Transverse colon (tissue), 4 donors: ENCODE data around the gene BTG2. TPM values are rescaled to one million over a fixed set of nuclear protein-coding genes. Genes with fewer than 3 reads are reported as not detected.

Source experiments
- DNase-seq: peaks from one replicate; pipeline ENCODE4 v3.0.0-alpha.2; 2019
- H3K27ac ChIP-seq, 4 donors: fragments of 200-600 bp; sonication (generic); 2 replicates each; pipeline ENCODE4 v1.5.1; 2016 to 2018; ENCODE audit warnings: inconsistent platforms in 4 of 4
- H3K27me3 ChIP-seq: fragments of 200-600 bp; sonication (generic); 2 replicates; pipeline ENCODE4 v1.5.1; 2017; ENCODE audit warnings: inconsistent platforms
- H3K36me3 ChIP-seq, 4 donors: fragments of 200-600 bp; sonication (generic); 2 replicates each; pipeline ENCODE4 v1.5.1; 2017 to 2019; ENCODE audit warnings: inconsistent platforms in 4 of 4
- H3K4me1 ChIP-seq, 4 donors: fragments of 200-600 bp; sonication (generic); 2 replicates each; pipeline ENCODE4 v1.5.1; 2017 to 2020; ENCODE audit warnings: inconsistent platforms in 4 of 4
- H3K4me3 ChIP-seq, 4 donors: fragments of 200-600 bp; sonication (generic); 1 replicate in 1 of 4; 2 replicates in 3 of 4; pipeline versions ENCODE4 v1.5.1 to v1.6.1; 2017 to 2019; ENCODE audit warnings: inconsistent platforms in 4 of 4
- H3K9me3 ChIP-seq, 2 donors: fragments of 200-600 bp; sonication (generic); 2 replicates each; pipeline ENCODE4 v1.5.1; 2017 to 2019; ENCODE audit warnings: inconsistent platforms in 2 of 2
- EP300 ChIP-seq: sonication (generic); formaldehyde crosslinking; IDR thresholded peaks from one replicate; pipeline ENCODE4 v1.6.1; 2017; ENCODE audit warnings: antibody characterized with exemption, low read depth
- POLR2A ChIP-seq: fragments of 450-650 bp; IDR thresholded peaks from one replicate; pipeline ENCODE4 v1.6.1; 2016; ENCODE audit warnings: antibody characterized with exemption, mild to moderate bottlenecking, moderate library complexity
- POLR2AphosphoS5 ChIP-seq, 3 donors: sonication (generic); formaldehyde crosslinking; IDR thresholded peaks; one replicate each; pipeline ENCODE4 v1.6.1; 2016; ENCODE audit warnings: antibody characterized with exemption in 3 of 3
- WGBS, 2 donors: methylation state at CpG; one replicate each; pipeline ENCODE4 v1.1.5; 2018; ENCODE audit warnings: low coverage in 1 of 2; 5-methylcytosine and 5-hydroxymethylcytosine counted together
- in situ Hi-C, 4 donors: fragments of 200-750 bp; cut with MboI; loops; one replicate each; pipeline versions ENCODE4 v1.15.0 to v1.15.1; 2017; ENCODE audit warnings: low sequenced_read_pairs in 3 of 4, low pct_ligation_motif_present in 1 of 4, low pct_unique_long_range_greater_than_20kb in 1 of 4
- intact Hi-C: fragments of 100-400 bp; cut with DNase I; formaldehyde crosslinking; loops from one replicate; pipeline ENCODE4 v1.15.1; 2023; ENCODE audit warnings: low total_unique reads
- total RNA-seq, 4 donors: library from RNA; depleted of rRNA; stranded (reverse); fragments of >200 nt; gene quantifications; one replicate each; pipeline ENCODE4 v1.1.0, GENCODE V29; 2016
- TF ChIP-seq, protein P1 (sequence below), 5 experiments: fragments of 200-600 bp in 3 of 5; fragments of 450-650 bp in 2 of 5; sonication (generic) in 3 of 5; IDR thresholded peaks; 1 replicate in 2 of 5; 2 replicates in 3 of 5; pipeline ENCODE4 v1.5.1; 2016 to 2017; ENCODE audit warnings: antibody characterized with exemption in 5 of 5, inconsistent platforms in 3 of 5, mild to moderate bottlenecking in 2 of 5, moderate library complexity in 1 of 5

BTG2 gene
- total RNA-seq, 4 donors from 2014 or later = 98.9 to 144 (median 142) TPM

- no peak for TF ChIP-seq POLR2A
- TF ChIP-seq POLR2AphosphoS5 (IDR thresholded peaks at IDR 0.05) = peak in 2 of 3 donors; percentile 1 to 7
- no peak for TF ChIP-seq EP300
- TF ChIP-seq, protein P1, sequence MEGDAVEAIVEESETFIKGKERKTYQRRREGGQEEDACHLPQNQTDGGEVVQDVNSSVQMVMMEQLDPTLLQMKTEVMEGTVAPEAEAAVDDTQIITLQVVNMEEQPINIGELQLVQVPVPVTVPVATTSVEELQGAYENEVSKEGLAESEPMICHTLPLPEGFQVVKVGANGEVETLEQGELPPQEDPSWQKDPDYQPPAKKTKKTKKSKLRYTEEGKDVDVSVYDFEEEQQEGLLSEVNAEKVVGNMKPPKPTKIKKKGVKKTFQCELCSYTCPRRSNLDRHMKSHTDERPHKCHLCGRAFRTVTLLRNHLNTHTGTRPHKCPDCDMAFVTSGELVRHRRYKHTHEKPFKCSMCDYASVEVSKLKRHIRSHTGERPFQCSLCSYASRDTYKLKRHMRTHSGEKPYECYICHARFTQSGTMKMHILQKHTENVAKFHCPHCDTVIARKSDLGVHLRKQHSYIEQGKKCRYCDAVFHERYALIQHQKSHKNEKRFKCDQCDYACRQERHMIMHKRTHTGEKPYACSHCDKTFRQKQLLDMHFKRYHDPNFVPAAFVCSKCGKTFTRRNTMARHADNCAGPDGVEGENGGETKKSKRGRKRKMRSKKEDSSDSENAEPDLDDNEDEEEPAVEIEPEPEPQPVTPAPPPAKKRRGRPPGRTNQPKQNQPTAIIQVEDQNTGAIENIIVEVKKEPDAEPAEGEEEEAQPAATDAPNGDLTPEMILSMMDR (IDR thresholded peaks at IDR 0.05) = no peak
- in situ Hi-C loops = no loop called here
- Histone ChIP-seq H3K36me3 (no peaks in the 10 kb centered on the region), H3K27ac (peak overlapping the region; percentile 95 to 99 (median 96)), H3K9me3 (no peaks in the 10 kb centered on the region), H3K4me1 (peaks cover 67 to 83% (median 76%) of the 10 kb centered on the region in 4 donors), H3K4me3 (peak overlapping the region in 1 of 4 donors; percentile 3), H3K27me3 (no peaks in the 10 kb centered on the region)
- DNase-seq = peak; percentile 77
- intact Hi-C loops = no loop called here
- 25 to 32% methylated on average over 10 to 13 of the region's 13 CpGs for WGBS, 2 donors
Measured at GRCh38 chr1:203325418-203326091, 20.2 kb downstream of the BTG2 start.

GRCh38 chr1:203326830-203327683 lies 21.7 kb downstream of the BTG2 start:
- TF ChIP-seq EP300 (no peak), POLR2A (peak; percentile 91), POLR2AphosphoS5 (IDR thresholded peaks at IDR 0.05) (peak; percentile 95 to 96 (median 96))
- TF ChIP-seq, protein P1 (IDR thresholded peaks at IDR 0.05) = no peak
- Histone ChIP-seq H3K9me3 (no peaks in the 10 kb centered on the region), H3K36me3 (no peaks in the 10 kb centered on the region), H3K4me3 (peak overlapping the region; percentile 39 to 60 (median 40)), H3K4me1 (peaks cover 52 to 68% (median 61%) of the 10 kb centered on the region in 4 donors), H3K27ac (peak overlapping the region; percentile 95 to 99 (median 96)), H3K27me3 (no peaks in the 10 kb centered on the region)
- peak; percentile 97 for DNase-seq
- in situ Hi-C loops = no loop called here
- intact Hi-C loops = no loop called here
- 0 to 3% methylated on average over 8 to 39 of the region's 49 CpGs for WGBS, 2 donors

DNA sequence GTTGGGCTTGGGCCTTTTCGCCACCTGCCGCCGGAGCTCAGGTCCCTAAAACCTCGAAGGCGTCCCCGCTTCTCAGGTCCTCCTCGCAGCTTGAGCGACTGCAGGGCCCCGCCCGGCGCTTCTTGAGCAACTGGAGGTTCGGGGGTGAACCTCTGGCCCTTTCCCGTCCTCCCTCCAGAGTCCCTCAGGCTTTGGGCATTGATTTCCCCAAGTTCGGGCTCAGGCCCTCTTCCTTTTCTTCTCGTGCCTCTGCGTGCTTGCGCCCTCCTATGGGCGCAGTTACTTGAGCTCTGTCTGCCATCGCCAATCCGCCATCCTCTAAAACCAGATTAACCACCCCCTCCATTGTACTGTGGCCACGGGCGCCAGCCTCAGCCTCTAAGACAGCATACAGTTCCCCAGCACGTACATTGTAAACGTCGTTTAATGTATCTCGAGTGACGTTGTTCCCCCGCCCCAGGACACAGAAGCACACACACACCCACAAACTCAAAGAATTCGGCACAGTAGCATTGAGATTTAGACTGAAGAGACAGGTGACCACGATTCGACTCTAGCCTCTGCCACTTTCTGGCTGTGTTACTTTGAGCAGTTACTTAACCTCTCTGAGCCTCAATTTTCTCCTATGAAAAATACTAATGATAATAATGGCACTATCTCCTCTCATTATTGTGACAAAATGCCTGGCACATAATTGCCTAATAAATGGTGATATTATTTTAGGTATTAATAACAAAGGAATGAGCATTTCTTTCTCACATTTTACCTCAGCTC lies 22.6 kb downstream of the BTG2 start:
- Histone ChIP-seq H3K27ac (peak overlapping the region; percentile 95 to 99 (median 96)), H3K4me1 (peaks cover 45 to 60% (median 54%) of the 10 kb centered on the region in 4 donors), H3K36me3 (no peaks in the 10 kb centered on the region), H3K4me3 (peak overlapping the region; percentile 39 to 60 (median 40)), H3K27me3 (no peaks in the 10 kb centered on the region), H3K9me3 (no peaks in the 10 kb centered on the region)
- no peak for TF ChIP-seq POLR2A
- no peak for TF ChIP-seq EP300
- TF ChIP-seq, protein P1 (IDR thresholded peaks at IDR 0.05) = peak in 4 of 5 experiments; percentile 12 to 53 (median 44)
- TF ChIP-seq POLR2AphosphoS5 (IDR thresholded peaks at IDR 0.05) = peak; percentile 32 to 50 (median 38)
- DNase-seq = no peak
- intact Hi-C loops = no loop called here
- in situ Hi-C loops = no loop called here
- WGBS, 2 donors = 4 to 16% methylated on average over 4 to 31 of the region's 31 CpGs
